ENCODE measurements around the gene GRB14. TPM values are rescaled to one million over a fixed set of nuclear protein-coding genes. Genes with fewer than 3 reads are reported as not detected.
"Not testable (repeated sequence)": the region's sequence is repeated elsewhere in the genome, so short reads cannot be mapped to it uniquely, and the experiment has no call there.

The GRB14 gene
- total and polyA plus RNA-seq, 5 experiments from 2014 or later: not detected

- H3K4me1 Mint-ChIP-seq: no peaks in the 10 kb centered on the region
- no peaks in the 10 kb centered on the region for H3K27me3 Mint-ChIP-seq
- POLR2A ChIA-PET: no interaction called here
- H3K4me3 Mint-ChIP-seq: no peak overlapping the region
- no peak overlapping the region for H3K27ac Mint-ChIP-seq
- no peaks in the 10 kb centered on the region for H3K36me3 Mint-ChIP-seq
- no peak for DNase-seq
- H3K9me3 Mint-ChIP-seq: peaks cover 0 to 3% (median 0%) of the 10 kb centered on the region in 9 donors
- no peak for ATAC-seq
These were observed 55.9 kb downstream of the GRB14 start for GRCh38 chr2:164565359-164565758.

- Mint-ChIP-seq H3K27me3 (peaks cover 0 to 4% (median 0%) of the 10 kb centered on the region in 5 donors), H3K27ac (no peak overlapping the region)
These were observed 58.6 kb downstream of the GRB14 start for GRCh38 chr2:164562666-164563065.

GRCh38 chr2:164561991-164562390, 59.3 kb downstream of the GRB14 start:
- Mint-ChIP-seq H3K4me1 (no peaks in the 10 kb centered on the region), H3K4me3 (no peak overlapping the region), H3K27ac (no peak overlapping the region), H3K9me3 (peaks cover 0 to 3% (median 0%) of the 10 kb centered on the region in 9 donors), H3K27me3 (peaks cover 0 to 4% (median 0%) of the 10 kb centered on the region in 5 donors), H3K36me3 (no peaks in the 10 kb centered on the region)
- POLR2A ChIA-PET: no interaction called here
- ATAC-seq (no peak), DNase-seq (no peak)

More at GRCh38 chr2:164562666-164563065, 58.6 kb downstream of the GRB14 start:
- peaks cover 0 to 3% (median 0%) of the 10 kb centered on the region in 9 donors for H3K9me3 Mint-ChIP-seq
- no peaks in the 10 kb centered on the region for H3K4me1 Mint-ChIP-seq
- ATAC-seq: no peak
- no peak for DNase-seq
- H3K4me3 Mint-ChIP-seq: no peak overlapping the region
- no peaks in the 10 kb centered on the region for H3K36me3 Mint-ChIP-seq
- POLR2A ChIA-PET: no interaction called here

GRCh38 chr2:164561416-164561815, 59.9 kb downstream of the GRB14 start:
- Mint-ChIP-seq H3K27ac (no peak overlapping the region), H3K4me1 (no peaks in the 10 kb centered on the region), H3K27me3 (peaks cover 0 to 7% (median 0%) of the 10 kb centered on the region in 5 donors), H3K4me3 (no peak overlapping the region), H3K36me3 (no peaks in the 10 kb centered on the region), H3K9me3 (peaks cover 0 to 3% (median 0%) of the 10 kb centered on the region in 9 donors)
- POLR2A ChIA-PET: no interaction called here
- ATAC-seq (no peak), DNase-seq (no peak)

- no peak for DNase-seq
- ATAC-seq: no peak
- H3K9me3 Mint-ChIP-seq: peaks cover 0 to 3% (median 0%) of the 10 kb centered on the region in 9 donors
- H3K27me3 Mint-ChIP-seq: peaks cover 0 to 7% (median 0%) of the 10 kb centered on the region in 5 donors
- no peaks in the 10 kb centered on the region for H3K4me1 Mint-ChIP-seq
- no peak overlapping the region for H3K27ac Mint-ChIP-seq
- POLR2A ChIA-PET: no interaction called here
- no peaks in the 10 kb centered on the region for H3K36me3 Mint-ChIP-seq
- no peak overlapping the region for H3K4me3 Mint-ChIP-seq
These were observed 60.4 kb downstream of the GRB14 start for GRCh38 chr2:164560902-164561301.

GRCh38 chr2:164560181-164560792, 61.0 kb downstream of the GRB14 start:
- peaks cover 0 to 7% (median 0%) of the 10 kb centered on the region in 5 donors for H3K27me3 Mint-ChIP-seq
- H3K9me3 Mint-ChIP-seq: peaks cover 0 to 3% (median 0%) of the 10 kb centered on the region in 9 donors
- no peak overlapping the region for H3K27ac Mint-ChIP-seq
- ATAC-seq (no peak), DNase-seq (no peak)
- H3K4me1 Mint-ChIP-seq: no peaks in the 10 kb centered on the region
- H3K36me3 Mint-ChIP-seq: no peaks in the 10 kb centered on the region
- no peak overlapping the region for H3K4me3 Mint-ChIP-seq
- POLR2A ChIA-PET: no interaction called here

GRCh38 chr2:164558450-164558849, 62.8 kb downstream of the GRB14 start:
- no peak overlapping the region for H3K27ac Mint-ChIP-seq
- H3K4me1 Mint-ChIP-seq: no peaks in the 10 kb centered on the region
- no peak for DNase-seq
- H3K4me3 Mint-ChIP-seq: no peak overlapping the region
- ATAC-seq: no peak
- no peaks in the 10 kb centered on the region for H3K9me3 Mint-ChIP-seq
- no peaks in the 10 kb centered on the region for H3K36me3 Mint-ChIP-seq
- peaks cover 0 to 7% (median 0%) of the 10 kb centered on the region in 5 donors for H3K27me3 Mint-ChIP-seq
- POLR2A ChIA-PET: no interaction called here

GRCh38 chr2:164554487-164554886, 66.8 kb downstream of the GRB14 start:
- Mint-ChIP-seq H3K9me3 (peaks cover 0 to 9% (median 2%) of the 10 kb centered on the region in 9 donors), H3K4me1 (no peaks in the 10 kb centered on the region), H3K36me3 (peaks cover 0 to 4% (median 0%) of the 10 kb centered on the region in 3 donors), H3K27ac (no peak overlapping the region), H3K4me3 (no peak overlapping the region), H3K27me3 (peaks cover 0 to 7% (median 0%) of the 10 kb centered on the region in 5 donors)
- DNase-seq (no peak), ATAC-seq (no peak)
- POLR2A ChIA-PET: no interaction called here

- DNase-seq: no peak
- POLR2A ChIA-PET: no interaction called here
- H3K27me3 Mint-ChIP-seq: no peaks in the 10 kb centered on the region
- ATAC-seq: no peak
- no peaks in the 10 kb centered on the region for H3K4me1 Mint-ChIP-seq
- no peak overlapping the region for H3K27ac Mint-ChIP-seq
- H3K9me3 Mint-ChIP-seq: peaks cover 0 to 9% (median 3%) of the 10 kb centered on the region in 9 donors
- no peak overlapping the region for H3K4me3 Mint-ChIP-seq
- H3K36me3 Mint-ChIP-seq: peaks cover 0 to 4% (median 0%) of the 10 kb centered on the region in 3 donors
These were observed 69.8 kb downstream of the GRB14 start for GRCh38 chr2:164551519-164551918.

GRCh38 chr2:164549705-164550104, 71.6 kb downstream of the GRB14 start:
- not testable (repeated sequence) for H3K4me3 Mint-ChIP-seq

GRCh38 chr2:164545484-164545883, 75.8 kb downstream of the GRB14 start:
- no peak for ATAC-seq
- H3K27me3 Mint-ChIP-seq: peaks cover 0 to 2% (median 0%) of the 10 kb centered on the region in 5 donors
- POLR2A ChIA-PET: no interaction called here
- H3K9me3 Mint-ChIP-seq: peaks cover 0 to 10% (median 2%) of the 10 kb centered on the region in 9 donors
- H3K36me3 Mint-ChIP-seq: no peaks in the 10 kb centered on the region
- no peaks in the 10 kb centered on the region for H3K4me1 Mint-ChIP-seq
- no peak overlapping the region for H3K4me3 Mint-ChIP-seq
- H3K27ac Mint-ChIP-seq: no peak overlapping the region
- DNase-seq: no peak

More at GRCh38 chr2:164549705-164550104, 71.6 kb downstream of the GRB14 start:
- DNase-seq, H3K4me1 Mint-ChIP-seq, H3K27me3 Mint-ChIP-seq, H3K36me3 Mint-ChIP-seq, ATAC-seq, POLR2A ChIA-PET, H3K27ac Mint-ChIP-seq, H3K9me3 Mint-ChIP-seq: not testable (repeated sequence)

GRCh38 chr2:164542581-164543021, 78.7 kb downstream of the GRB14 start:
- Mint-ChIP-seq H3K36me3 (no peaks in the 10 kb centered on the region), H3K4me3 (no peak overlapping the region), H3K9me3 (peaks cover 0 to 10% (median 0%) of the 10 kb centered on the region in 9 donors), H3K27ac (no peak overlapping the region), H3K4me1 (no peaks in the 10 kb centered on the region), H3K27me3 (peaks cover 0 to 4% (median 0%) of the 10 kb centered on the region in 5 donors)
- DNase-seq: no peak
- ATAC-seq: no peak
- POLR2A ChIA-PET: no interaction called here

GRCh38 chr2:164538240-164538866, 82.9 kb downstream of the GRB14 start:
- H3K27me3 Mint-ChIP-seq: peaks cover 0 to 4% (median 0%) of the 10 kb centered on the region in 5 donors
- no peak overlapping the region for H3K27ac Mint-ChIP-seq
- H3K36me3 Mint-ChIP-seq: no peaks in the 10 kb centered on the region
- no peaks in the 10 kb centered on the region for H3K4me1 Mint-ChIP-seq
- POLR2A ChIA-PET: no interaction called here
- ATAC-seq (no peak), DNase-seq (no peak)
- no peak overlapping the region for H3K4me3 Mint-ChIP-seq
- peaks cover 0 to 2% (median 0%) of the 10 kb centered on the region in 9 donors for H3K9me3 Mint-ChIP-seq
